C4-2B (cell line): ENCODE measurements around the gene NISCH.

Experiments used
- ZFX ChIP-seq: fragments of 450-650 bp; IDR thresholded peaks from 2 replicates; pipeline ENCODE4 v1.6.1; 2017
- TF ChIP-seq, protein P1 (sequence below): fragments of 450-650 bp; conservative IDR thresholded peaks from 2 replicates; pipeline ENCODE4 v1.5.1; 2017; ENCODE audit warnings: mild to moderate bottlenecking

GRCh38 chr3:52481819-52482521, 26.6 kb downstream of the NISCH start:
- TF ChIP-seq, protein P1, sequence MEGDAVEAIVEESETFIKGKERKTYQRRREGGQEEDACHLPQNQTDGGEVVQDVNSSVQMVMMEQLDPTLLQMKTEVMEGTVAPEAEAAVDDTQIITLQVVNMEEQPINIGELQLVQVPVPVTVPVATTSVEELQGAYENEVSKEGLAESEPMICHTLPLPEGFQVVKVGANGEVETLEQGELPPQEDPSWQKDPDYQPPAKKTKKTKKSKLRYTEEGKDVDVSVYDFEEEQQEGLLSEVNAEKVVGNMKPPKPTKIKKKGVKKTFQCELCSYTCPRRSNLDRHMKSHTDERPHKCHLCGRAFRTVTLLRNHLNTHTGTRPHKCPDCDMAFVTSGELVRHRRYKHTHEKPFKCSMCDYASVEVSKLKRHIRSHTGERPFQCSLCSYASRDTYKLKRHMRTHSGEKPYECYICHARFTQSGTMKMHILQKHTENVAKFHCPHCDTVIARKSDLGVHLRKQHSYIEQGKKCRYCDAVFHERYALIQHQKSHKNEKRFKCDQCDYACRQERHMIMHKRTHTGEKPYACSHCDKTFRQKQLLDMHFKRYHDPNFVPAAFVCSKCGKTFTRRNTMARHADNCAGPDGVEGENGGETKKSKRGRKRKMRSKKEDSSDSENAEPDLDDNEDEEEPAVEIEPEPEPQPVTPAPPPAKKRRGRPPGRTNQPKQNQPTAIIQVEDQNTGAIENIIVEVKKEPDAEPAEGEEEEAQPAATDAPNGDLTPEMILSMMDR: no peak; the same call in 1 of the 2 replicates
- TF ChIP-seq ZFX: no peak
